ENCODE data around the gene PTTG1IP. TPM values are rescaled to one million over a fixed set of nuclear protein-coding genes. Genes with fewer than 3 reads are reported as not detected.

The PTTG1IP gene
- total and polyA plus RNA-seq, 2 of the 13 experiments (the other 11 are each of a cell fraction or from before 2014, with no cell fraction given): 161 to 700 TPM

- no peaks in the 10 kb centered on the region; a peak in 1 of 5 replicates for H3K36me3 ChIP-seq (replicated peaks in 1 of 2; ENCODE audit: control insufficient read depth in 1 of 2, insufficient read depth in 2 of 2, low read length in 2 of 2)
- TF ChIP-seq AKNA (CRISPR knock-in tag; IDR thresholded peaks at IDR 0.05; ENCODE audit: borderline replicate concordance) (no peak), LRRFIP1 (CRISPR knock-in tag; conservative IDR thresholded peaks at IDR 0.05) (no peak), TBX2 (CRISPR knock-in tag; IDR thresholded peaks at IDR 0.05; ENCODE audit: borderline replicate concordance) (peak; percentile 12; the same call in 1 of the 2 replicates), ZFX (CRISPR knock-in tag; IDR thresholded peaks at IDR 0.05; ENCODE audit: low read depth) (peak; percentile 20; the same call in 1 of the 2 replicates), HNF4G (IDR thresholded peaks at IDR 0.05; ENCODE audit: borderline replicate concordance, low read depth, low read length) (no peak), HNF4G (CRISPR knock-in tag; IDR thresholded peaks at IDR 0.05; ENCODE audit: borderline replicate concordance, low read depth) (no peak), ZNF883 (CRISPR knock-in tag; IDR thresholded peaks at IDR 0.05; ENCODE audit: not compliant biosample characterization) (peak; percentile 35), BATF2 (CRISPR knock-in tag; IDR thresholded peaks at IDR 0.05) (no peak), ZNF891 (CRISPR knock-in tag; IDR thresholded peaks at IDR 0.05) (0 out of 2 replicates have a peak, but pooled peaks have one; percentile 8), ZNF382 (CRISPR knock-in tag; IDR thresholded peaks at IDR 0.05; ENCODE audit: borderline replicate concordance) (no peak), ZBTB21 (CRISPR knock-in tag; IDR thresholded peaks at IDR 0.05) (no peak), HMGXB4 (CRISPR knock-in tag; IDR thresholded peaks at IDR 0.05; ENCODE audit: borderline replicate concordance in 1 of 2, low read depth in 1 of 2) (no peak)
- FAIRE-seq (no peak), DNase-seq (ENCODE audit: low spot score) (no peak), ATAC-seq (peak; percentile 6; the same call in 1 of the 3 replicates)
- peaks cover 72% of the 10 kb centered on the region for H3K4me1 ChIP-seq (ENCODE audit: insufficient read depth, low read length)
- no peaks in the 10 kb centered on the region for H3K79me2 ChIP-seq (ENCODE audit: insufficient read depth, low read length)
- peak overlapping the region in 1 of 3 experiments; percentile 33; a peak in 1 of 6 replicates for H3K4me3 ChIP-seq (replicated peaks in 1 of 3; ENCODE audit: insufficient read depth in 1 of 3, low read depth in 2 of 3, low read length in 3 of 3)
- H3K4me2 ChIP-seq (ENCODE audit: low read depth, low read length): peak overlapping the region; percentile 43; the same call in 1 of the 2 replicates
- 56% methylated on average over 5 of the region's 11 CpGs for WGBS (ENCODE audit: low lambda C conversion rate)
- H3K27me3 ChIP-seq (ENCODE audit: control insufficient read depth in 1 of 2, insufficient read depth in 2 of 2, low read length in 2 of 2): no peaks in the 10 kb centered on the region
- H3K9ac ChIP-seq (ENCODE audit: insufficient read depth, low read depth, low read length): no peak overlapping the region
- ChIA-PET CTCF (ENCODE audit: low intra/inter-chr PET ratio, low total read pairs) (no interaction called here), POLR2A (interaction anchor here (0.8 to 0.9 kb wide), 4 partner anchors 9 to 20 kb away, joined by 3 to 4 read pairs (median 3); no protein-coding TSS in a partner anchor)
- H3K27ac ChIP-seq (ENCODE audit: extremely low read length, insufficient read depth, low read length): no peak overlapping the region
- in situ Hi-C loops (cut with HindIII; ENCODE audit: extremely low pct_ligation_motif_present, low pct_unique_long_range_greater_than_20kb) (no loop called here), intact Hi-C loops (cut with micrococcal nuclease; ENCODE audit: unreplicated experiment) (no loop called here)
- no peaks in the 10 kb centered on the region for H3K9me3 ChIP-seq (ENCODE audit: low read length)
- no peaks in the 10 kb centered on the region for H4K20me1 ChIP-seq (ENCODE audit: insufficient read depth, low read length)
- no TSS peak for BruUV-seq (replicated peaks)
- H2AFZ ChIP-seq (ENCODE audit: low read length): no peak overlapping the region
These were observed 13.8 kb upstream of the PTTG1IP start for GRCh38 chr21:44887126-44887806.

All from HepG2 (cell line).